Pons (tissue), 1 donor: Measurements from ENCODE around the gene WIPF2.

Experiments used
- DNase-seq: peaks from one replicate; pipeline ENCODE4 v3.0.0-alpha.2; 2016; ENCODE audit warnings: low spot score

The WIPF2 gene

GRCh38 chr17:40218740-40219593, at the start of gene WIPF2:
WIPF2 (plus strand) TSS chr17:40219304; CDS start chr17:40256460, 37,156 bp downstream.
- peak; percentile 96 for DNase-seq

- DNase-seq, result no peak
Measured at GRCh38 chr17:40170325-40170724, 48.8 kb upstream of the WIPF2 start.

GRCh38 chr17:40171750-40172149, 47.4 kb upstream of the WIPF2 start:
- DNase-seq, result no peak

- DNase-seq, result no peak
Measured at GRCh38 chr17:40173091-40173777, 45.9 kb upstream of the WIPF2 start.

- no peak for DNase-seq
Measured at GRCh38 chr17:40173778-40174135, 45.3 kb upstream of the WIPF2 start.

GRCh38 chr17:40174514-40174913, 44.6 kb upstream of the WIPF2 start:
- no peak for DNase-seq

- no peak for DNase-seq
Measured at GRCh38 chr17:40175928-40176753, 43.0 kb upstream of the WIPF2 start.

GRCh38 chr17:40176754-40177110, 42.4 kb upstream of the WIPF2 start:
- no peak for DNase-seq

- DNase-seq, result no peak
Measured at GRCh38 chr17:40177275-40177874, 41.7 kb upstream of the WIPF2 start, which contains the start of gene RAPGEFL1. RAPGEFL1 (plus strand) TSS chr17:40177470; CDS start chr17:40177862, 392 bp downstream.

- no peak for DNase-seq
Measured at GRCh38 chr17:40178021-40178601, 41.0 kb upstream of the WIPF2 start.

GRCh38 chr17:40178660-40179059, 40.4 kb upstream of the WIPF2 start:
- no peak for DNase-seq

- DNase-seq, result no peak
Measured at GRCh38 chr17:40179923-40180659, 39.0 kb upstream of the WIPF2 start.

GRCh38 chr17:40180694-40181093, 38.4 kb upstream of the WIPF2 start:
- DNase-seq, result no peak

- DNase-seq, result no peak
Measured at GRCh38 chr17:40181205-40181604, 37.9 kb upstream of the WIPF2 start.

GRCh38 chr17:40182606-40183005, 36.5 kb upstream of the WIPF2 start:
- DNase-seq, result no peak

- DNase-seq, result no peak
Measured at GRCh38 chr17:40187238-40187637, 31.9 kb upstream of the WIPF2 start.

GRCh38 chr17:40188694-40189093, 30.4 kb upstream of the WIPF2 start:
- DNase-seq, result no peak

GRCh38 chr17:40190197-40191021, 28.7 kb upstream of the WIPF2 start:
- no peak for DNase-seq

- DNase-seq, result peak; percentile 56
Measured at GRCh38 chr17:40191237-40192208, 27.6 kb upstream of the WIPF2 start.
